Smooth muscle cell of the umbilical artery (primary cell): ENCODE measurements around the gene OR6P1. TPM values are rescaled to one million over a fixed set of nuclear protein-coding genes. Genes with fewer than 3 reads are reported as not detected.

Experiments
- total RNA-seq: library from RNA; depleted of rRNA; stranded (reverse); fragments of >200 nt; gene quantifications from 2 replicates; pipeline ENCODE4 v1.2.3, GENCODE V29; 2014

The OR6P1 gene
- not detected in 2 replicates for total RNA-seq

DNA sequence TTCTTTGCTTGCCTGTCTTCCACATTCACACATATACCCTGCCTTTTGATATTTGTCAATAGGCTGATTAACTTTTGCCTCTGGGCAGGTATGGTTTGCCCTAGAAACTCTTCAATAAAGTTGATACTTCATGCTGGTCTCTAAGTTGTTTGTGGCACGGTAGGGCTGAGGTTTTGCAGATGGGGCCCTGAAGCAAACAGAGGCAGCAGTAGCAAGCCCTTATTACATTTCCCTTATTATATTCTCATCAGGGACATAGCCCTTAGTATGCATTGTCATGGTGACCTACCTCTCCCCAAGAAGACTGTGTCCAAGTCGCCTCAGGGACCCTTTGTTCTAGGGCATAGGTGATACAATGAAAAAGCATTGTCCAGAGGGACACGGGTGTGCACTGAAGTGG, at the start of gene OR6P1:
Gene OR6P1, minus strand, starts transcription at position 101 of the 400 bp plus-strand sequence. CDS start 6,976 bp downstream, outside the sequence.

DNA sequence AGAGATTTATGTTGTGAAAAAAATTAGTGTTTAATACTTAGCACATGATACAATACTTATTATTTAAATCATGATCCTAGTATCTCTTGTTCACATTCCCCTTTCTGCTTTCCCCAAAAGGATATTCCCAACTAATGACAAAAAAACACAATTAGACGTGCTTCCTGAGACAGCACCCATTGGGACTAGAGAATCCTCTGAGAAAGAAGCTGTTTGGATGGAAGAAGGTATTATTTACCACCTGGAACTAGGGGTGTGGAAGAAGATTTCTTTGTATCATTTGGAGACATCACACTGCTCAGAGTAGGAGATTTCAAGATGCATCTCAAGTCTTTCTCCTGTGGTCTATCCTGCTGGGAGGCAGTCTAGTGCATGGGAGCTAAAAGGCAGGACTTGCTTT, 34.6 kb upstream of the OR6P1 start, which contains the start of gene OR10Z1:
Gene OR10Z1, plus strand, starts transcription at position 301 of the 400 bp plus-strand sequence. CDS start 1,171 bp downstream, outside the sequence.

DNA sequence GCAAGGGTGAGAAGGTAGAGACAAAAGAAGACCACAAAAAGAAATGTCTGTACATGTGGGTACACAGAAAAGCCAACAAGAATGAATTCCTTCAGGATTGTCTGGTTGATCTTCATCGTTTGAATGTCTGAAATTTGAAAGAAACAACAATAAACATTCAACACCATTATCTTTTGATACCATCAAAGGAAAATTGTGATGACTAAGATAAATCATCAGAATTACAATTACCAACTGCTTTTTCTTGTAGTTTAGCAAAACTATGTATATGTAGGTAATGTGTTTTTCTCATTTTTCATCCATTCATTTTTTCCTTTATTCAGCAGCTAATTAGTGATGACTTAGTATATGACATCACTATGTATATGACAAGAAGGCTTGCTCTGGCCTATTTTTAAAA, 9.4 kb upstream of the OR6P1 start, which contains the start of gene OR10X1:
Gene OR10X1, minus strand, starts transcription at position 167 of the 400 bp plus-strand sequence. Its CDS starts 0 bp downstream, at position 167.

DNA sequence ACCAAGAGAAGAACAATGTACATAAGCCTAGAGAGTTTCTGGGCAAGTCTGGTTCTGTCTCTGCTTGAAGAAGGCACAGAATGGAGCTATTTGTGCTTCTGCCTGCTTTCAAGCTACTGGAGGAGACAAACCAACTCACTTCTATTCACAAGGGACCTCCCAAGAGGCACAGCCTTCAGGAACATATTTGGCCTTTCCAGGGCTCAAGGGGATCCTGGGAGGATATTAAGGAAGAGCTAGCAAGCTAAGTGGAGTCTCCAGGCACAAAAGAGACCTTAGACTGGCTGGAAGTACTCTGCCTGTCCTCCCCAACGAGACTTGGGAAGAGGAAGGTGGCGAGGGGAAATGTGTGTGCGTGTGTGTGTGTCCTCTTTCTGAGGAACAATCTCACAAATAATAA, 16.0 kb downstream of the OR6P1 start, which contains the start of gene OR6Y1:
Gene OR6Y1, minus strand, starts transcription at position 54 of the 400 bp plus-strand sequence. CDS start 6,300 bp downstream, outside the sequence.

Other genes starting within 250 kb of the OR6P1 start
- not detected in 2 replicates for gene CD1B, start 239.0 kb downstream of the OR6P1 start, total RNA-seq
- gene CD1E, start 216.7 kb downstream of the OR6P1 start, total RNA-seq = not detected in 2 replicates
- gene OR10T2, start 171.1 kb downstream of the OR6P1 start, total RNA-seq = not detected in 2 replicates
- not detected in 2 replicates for gene OR10K2, start 144.3 kb downstream of the OR6P1 start, total RNA-seq
- gene OR10K1, start 108.7 kb downstream of the OR6P1 start, total RNA-seq = not detected in 2 replicates
- gene OR10R2, start 98.4 kb downstream of the OR6P1 start, total RNA-seq = not detected in 2 replicates
- gene OR6Y1, start 16.2 kb downstream of the OR6P1 start, total RNA-seq = not detected in 2 replicates
- not detected in 2 replicates for gene OR10X1, start 9.3 kb upstream of the OR6P1 start, total RNA-seq
- gene OR10Z1, start 34.7 kb upstream of the OR6P1 start, total RNA-seq = not detected in 2 replicates
- gene SPTA1, start 116.1 kb upstream of the OR6P1 start, total RNA-seq = 0.05 TPM in 1 of 2 replicates, not detected in the other
- not detected in 2 replicates for gene OR6K2, start 130.1 kb upstream of the OR6P1 start, total RNA-seq
- not detected in 2 replicates for gene OR6K3, start 150.1 kb upstream of the OR6P1 start, total RNA-seq
- gene OR6K6, start 184.1 kb upstream of the OR6P1 start, total RNA-seq = not detected in 2 replicates
- gene OR6N1, start 201.6 kb upstream of the OR6P1 start, total RNA-seq = not detected in 2 replicates
- gene OR6N2, start 210.6 kb upstream of the OR6P1 start, total RNA-seq = not detected in 2 replicates